ENCODE data around the gene PHLPP1.

The PHLPP1 gene

GRCh38 chr18:62990653-62991052 is 275.3 kb downstream of the PHLPP1 start:
- H3K4me2 ChIP-seq (ENCODE audit: low read length): no peak overlapping the region
- TF ChIP-seq, protein P1, sequence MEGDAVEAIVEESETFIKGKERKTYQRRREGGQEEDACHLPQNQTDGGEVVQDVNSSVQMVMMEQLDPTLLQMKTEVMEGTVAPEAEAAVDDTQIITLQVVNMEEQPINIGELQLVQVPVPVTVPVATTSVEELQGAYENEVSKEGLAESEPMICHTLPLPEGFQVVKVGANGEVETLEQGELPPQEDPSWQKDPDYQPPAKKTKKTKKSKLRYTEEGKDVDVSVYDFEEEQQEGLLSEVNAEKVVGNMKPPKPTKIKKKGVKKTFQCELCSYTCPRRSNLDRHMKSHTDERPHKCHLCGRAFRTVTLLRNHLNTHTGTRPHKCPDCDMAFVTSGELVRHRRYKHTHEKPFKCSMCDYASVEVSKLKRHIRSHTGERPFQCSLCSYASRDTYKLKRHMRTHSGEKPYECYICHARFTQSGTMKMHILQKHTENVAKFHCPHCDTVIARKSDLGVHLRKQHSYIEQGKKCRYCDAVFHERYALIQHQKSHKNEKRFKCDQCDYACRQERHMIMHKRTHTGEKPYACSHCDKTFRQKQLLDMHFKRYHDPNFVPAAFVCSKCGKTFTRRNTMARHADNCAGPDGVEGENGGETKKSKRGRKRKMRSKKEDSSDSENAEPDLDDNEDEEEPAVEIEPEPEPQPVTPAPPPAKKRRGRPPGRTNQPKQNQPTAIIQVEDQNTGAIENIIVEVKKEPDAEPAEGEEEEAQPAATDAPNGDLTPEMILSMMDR (IDR thresholded peaks at IDR 0.05; ENCODE audit: low read depth, low read length): no peak
- no peak for TF ChIP-seq EZH2phosphoT487 (IDR thresholded peaks at IDR 0.05; ENCODE audit: low read depth)
- no peaks in the 10 kb centered on the region for H3K79me2 ChIP-seq (ENCODE audit: low read length)
- no peak overlapping the region for H3K4me3 ChIP-seq (ENCODE audit: low read length)
- peaks cover 41% of the 10 kb centered on the region for H3K27me3 ChIP-seq (ENCODE audit: low read depth, low read length)
- no peaks in the 10 kb centered on the region for H4K20me1 ChIP-seq (ENCODE audit: insufficient read depth, low read length)
- H3K27ac ChIP-seq (ENCODE audit: low read length): no peak overlapping the region
- no peak overlapping the region for H2AFZ ChIP-seq (ENCODE audit: low read depth, low read length)
- H3K36me3 ChIP-seq (replicated peaks; ENCODE audit: low read depth, low read length): no peaks in the 10 kb centered on the region
- H3K4me1 ChIP-seq (ENCODE audit: low read length): no peaks in the 10 kb centered on the region
- no peak overlapping the region for H3K9ac ChIP-seq (ENCODE audit: low read length)
- H3K9me3 ChIP-seq (ENCODE audit: insufficient read depth, low read length): no peaks in the 10 kb centered on the region

GRCh38 chr18:62991389-62991788 is 276.0 kb downstream of the PHLPP1 start:
- no peak overlapping the region for H2AFZ ChIP-seq (ENCODE audit: low read depth, low read length)
- no peaks in the 10 kb centered on the region for H3K36me3 ChIP-seq (replicated peaks; ENCODE audit: low read depth, low read length)
- H3K4me1 ChIP-seq (ENCODE audit: low read length): no peaks in the 10 kb centered on the region
- no peaks in the 10 kb centered on the region for H3K9me3 ChIP-seq (ENCODE audit: insufficient read depth, low read length)
- H4K20me1 ChIP-seq (ENCODE audit: insufficient read depth, low read length): no peaks in the 10 kb centered on the region
- H3K27me3 ChIP-seq (ENCODE audit: low read depth, low read length): peaks cover 48% of the 10 kb centered on the region
- H3K4me3 ChIP-seq (ENCODE audit: low read length): no peak overlapping the region
- H3K4me2 ChIP-seq (ENCODE audit: low read length): no peak overlapping the region
- no peaks in the 10 kb centered on the region for H3K79me2 ChIP-seq (ENCODE audit: low read length)
- H3K27ac ChIP-seq (ENCODE audit: low read length): no peak overlapping the region
- H3K9ac ChIP-seq (ENCODE audit: low read length): no peak overlapping the region
- TF ChIP-seq, protein P1 (IDR thresholded peaks at IDR 0.05; ENCODE audit: low read depth, low read length): no peak
- TF ChIP-seq EZH2phosphoT487 (IDR thresholded peaks at IDR 0.05; ENCODE audit: low read depth): no peak

DNA sequence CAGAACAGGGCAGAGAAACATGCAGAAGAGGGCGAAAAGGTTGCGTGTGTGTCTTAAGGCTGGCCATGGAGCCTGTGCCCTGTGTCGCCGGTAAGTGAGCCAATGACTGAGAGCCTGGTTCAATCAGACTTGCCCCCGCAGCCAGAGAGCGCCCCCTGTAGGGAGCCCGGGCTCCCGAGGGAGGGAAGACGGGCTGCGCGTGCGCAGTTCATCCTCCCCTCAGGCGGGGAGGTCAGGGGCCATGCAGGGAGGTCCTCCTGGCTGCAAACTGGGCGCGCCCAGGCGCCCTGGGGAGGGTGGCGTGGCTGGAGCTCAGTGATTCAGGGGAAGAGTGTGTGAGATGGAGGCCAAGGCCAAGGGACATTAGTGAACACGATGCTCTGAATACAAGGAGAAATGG is 276.6 kb downstream of the PHLPP1 start:
- Histone ChIP-seq H3K9me3 (ENCODE audit: insufficient read depth, low read length) (no peaks in the 10 kb centered on the region), H3K4me3 (ENCODE audit: low read length) (no peak overlapping the region), H3K27me3 (ENCODE audit: low read depth, low read length) (peaks cover 53% of the 10 kb centered on the region)

DNA sequence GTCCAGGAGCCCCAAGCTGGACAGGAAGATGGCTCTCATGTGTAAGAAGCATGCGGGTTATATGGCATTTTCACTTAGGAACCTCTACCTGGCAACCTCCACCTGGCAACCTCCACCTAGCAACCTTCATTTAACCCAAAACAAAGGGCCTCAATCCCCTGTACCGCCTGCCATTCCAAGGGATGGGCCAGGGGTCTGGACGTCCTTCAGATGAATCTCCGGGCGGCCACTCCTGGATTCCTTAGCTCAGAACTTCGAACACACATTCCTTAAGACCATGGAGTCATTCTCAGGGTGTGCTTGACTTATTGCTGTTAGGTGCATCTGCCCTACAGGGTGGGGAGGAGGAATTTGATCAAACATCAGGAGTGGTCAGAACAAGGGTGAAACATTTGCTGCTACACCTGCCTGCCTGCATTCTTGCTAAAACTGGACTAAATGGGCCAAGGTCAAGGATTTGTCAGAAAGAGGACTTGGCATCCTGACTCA is 277.6 kb downstream of the PHLPP1 start:
- Histone ChIP-seq H3K4me2 (ENCODE audit: low read length) (no peak overlapping the region), H3K27ac (ENCODE audit: low read length) (no peak overlapping the region), H3K27me3 (ENCODE audit: low read depth, low read length) (peaks cover 56% of the 10 kb centered on the region), H3K79me2 (ENCODE audit: low read length) (no peaks in the 10 kb centered on the region), H2AFZ (ENCODE audit: low read depth, low read length) (no peak overlapping the region), H3K9me3 (ENCODE audit: insufficient read depth, low read length) (no peaks in the 10 kb centered on the region), H3K9ac (ENCODE audit: low read length) (no peak overlapping the region), H3K4me1 (ENCODE audit: low read length) (no peaks in the 10 kb centered on the region), H3K4me3 (ENCODE audit: low read length) (no peak overlapping the region), H3K36me3 (replicated peaks; ENCODE audit: low read depth, low read length) (no peaks in the 10 kb centered on the region), H4K20me1 (ENCODE audit: insufficient read depth, low read length) (no peaks in the 10 kb centered on the region)
- TF ChIP-seq, protein P1 (IDR thresholded peaks at IDR 0.05; ENCODE audit: low read depth, low read length): no peak
- no peak for TF ChIP-seq EZH2phosphoT487 (IDR thresholded peaks at IDR 0.05; ENCODE audit: low read depth)

More for the DNA sequence above, 276.6 kb downstream of the PHLPP1 start:
- H4K20me1 ChIP-seq (ENCODE audit: insufficient read depth, low read length): no peaks in the 10 kb centered on the region
- TF ChIP-seq, protein P1 (IDR thresholded peaks at IDR 0.05; ENCODE audit: low read depth, low read length): peak; percentile 45
- TF ChIP-seq EZH2phosphoT487 (IDR thresholded peaks at IDR 0.05; ENCODE audit: low read depth): no peak
- no peak overlapping the region for H2AFZ ChIP-seq (ENCODE audit: low read depth, low read length)
- no peak overlapping the region for H3K27ac ChIP-seq (ENCODE audit: low read length)
- H3K9ac ChIP-seq (ENCODE audit: low read length): no peak overlapping the region
- H3K4me2 ChIP-seq (ENCODE audit: low read length): no peak overlapping the region
- H3K4me1 ChIP-seq (ENCODE audit: low read length): no peaks in the 10 kb centered on the region
- no peaks in the 10 kb centered on the region for H3K79me2 ChIP-seq (ENCODE audit: low read length)
- H3K36me3 ChIP-seq (replicated peaks; ENCODE audit: low read depth, low read length): no peaks in the 10 kb centered on the region
